WTC11 (cell line): ENCODE measurements around the gene ACCSL. TPM values are rescaled to one million over a fixed set of nuclear protein-coding genes. Genes with fewer than 3 reads are reported as not detected.

Source experiments
- ATAC-seq: fragments of 200-7000 bp; cut with Tn5 transposase; 2 replicates; pipeline ENCODE4 v1.10.0; 2021; ENCODE audit warnings: mild to moderate bottlenecking, moderate library complexity
- CTCF ChIA-PET: fragments of 300-600 bp; sonication (Branson Sonifier 250); formaldehyde crosslinking; loops from one replicate; lab custom pipeline; 2021; ENCODE audit warnings: antibody characterized with exemption; lab: Charles Lee
- POLR2A ChIA-PET: fragments of 350-600 bp; sonication (Branson Sonifier 250); formaldehyde crosslinking; loops from one replicate; lab custom pipeline; 2021; ENCODE audit warnings: antibody characterized with exemption; lab: Charles Lee
- DNase-seq: peaks from one replicate; pipeline ENCODE4 v3.0.0; 2021; ENCODE audit warnings: low spot score
- H3K27ac Mint-ChIP-seq: 2 replicates; pipeline ENCODE4 v1.8.0; 2021; ENCODE audit warnings: mixed read lengths
- H3K27me3 Mint-ChIP-seq: 2 replicates; pipeline ENCODE4 v1.8.0; 2021; ENCODE audit warnings: low read depth, mild to moderate bottlenecking, moderate library complexity, mixed read lengths
- H3K36me3 Mint-ChIP-seq: 2 replicates; pipeline ENCODE4 v1.8.0; 2021; ENCODE audit warnings: mixed read lengths
- H3K4me1 Mint-ChIP-seq: 2 replicates; pipeline ENCODE4 v1.8.0; 2022; ENCODE audit warnings: mixed read lengths
- H3K4me3 Mint-ChIP-seq: 2 replicates; pipeline ENCODE4 v1.8.0; 2021; ENCODE audit warnings: mild to moderate bottlenecking, moderate library complexity, mixed read lengths
- H3K9me3 Mint-ChIP-seq: 2 replicates; pipeline ENCODE4 v1.8.0; 2021; ENCODE audit warnings: mixed read lengths
- FOXP1 ChIP-seq: sonication (generic); formaldehyde crosslinking; IDR thresholded peaks from 2 replicates; pipeline ENCODE4 v1.8.0; 2022; ENCODE audit warnings: missing genetic modification reagents, mild to moderate bottlenecking, moderate library complexity, borderline replicate concordance
- IRF2 ChIP-seq: sonication (generic); formaldehyde crosslinking; IDR thresholded peaks from 2 replicates; pipeline ENCODE4 v1.8.0; 2022; ENCODE audit warnings: low read depth, missing genetic modification reagents, borderline replicate concordance
- JUN ChIP-seq: sonication (generic); formaldehyde crosslinking; IDR thresholded peaks from 2 replicates; pipeline ENCODE4 v1.8.0; 2023; ENCODE audit warnings: mild to moderate bottlenecking, missing genetic modification reagents
- KAT7 ChIP-seq: sonication (generic); formaldehyde crosslinking; IDR thresholded peaks from 2 replicates; pipeline ENCODE4 v1.8.1; 2023; ENCODE audit warnings: missing genetic modification reagents, mild to moderate bottlenecking, borderline replicate concordance
- NFE2L1 ChIP-seq: sonication (generic); formaldehyde crosslinking; IDR thresholded peaks from 2 replicates; pipeline ENCODE4 v1.8.1; 2023; ENCODE audit warnings: missing genetic modification reagents
- NR1H2 ChIP-seq: sonication (generic); formaldehyde crosslinking; IDR thresholded peaks from 2 replicates; pipeline ENCODE4 v1.9.0; 2021; ENCODE audit warnings: mild to moderate bottlenecking, moderate library complexity, missing genetic modification reagents
- NR3C1 ChIP-seq: sonication (generic); formaldehyde crosslinking; conservative IDR thresholded peaks from 2 replicates; pipeline ENCODE4 v1.8.1; 2023; ENCODE audit warnings: low read depth, mild to moderate bottlenecking, missing genetic modification reagents
- SMAD3 ChIP-seq: sonication (generic); formaldehyde crosslinking; IDR thresholded peaks from 2 replicates; pipeline ENCODE4 v1.8.0; 2022; ENCODE audit warnings: missing genetic modification reagents, mild to moderate bottlenecking, borderline replicate concordance
- SMAD4 ChIP-seq: sonication (generic); formaldehyde crosslinking; IDR thresholded peaks from 2 replicates; pipeline ENCODE4 v1.8.0; 2022; ENCODE audit warnings: mild to moderate bottlenecking, missing genetic modification reagents
- TCF7 ChIP-seq: sonication (generic); formaldehyde crosslinking; IDR thresholded peaks from 2 replicates; pipeline ENCODE4 v1.8.0; 2022; ENCODE audit warnings: mild to moderate bottlenecking, low read depth, missing genetic modification reagents, moderate library complexity
- TEAD1 ChIP-seq: sonication (generic); formaldehyde crosslinking; IDR thresholded peaks from 2 replicates; pipeline ENCODE4 v1.8.0; 2022; ENCODE audit warnings: mild to moderate bottlenecking, missing genetic modification reagents
- ZBTB21 ChIP-seq: sonication (generic); formaldehyde crosslinking; IDR thresholded peaks from 2 replicates; pipeline ENCODE4 v1.8.1; 2023; ENCODE audit warnings: mild to moderate bottlenecking, missing genetic modification reagents, borderline replicate concordance
- ZNF263 ChIP-seq: sonication (generic); formaldehyde crosslinking; IDR thresholded peaks from 2 replicates; pipeline ENCODE4 v1.8.1; 2022; ENCODE audit warnings: low read depth, mild to moderate bottlenecking, moderate library complexity, missing genetic modification reagents
- ZNF317 ChIP-seq: sonication (generic); formaldehyde crosslinking; IDR thresholded peaks from 2 replicates; pipeline ENCODE4 v1.8.1; 2023; ENCODE audit warnings: low read depth, mild to moderate bottlenecking, moderate library complexity, missing genetic modification reagents, borderline replicate concordance
- ZNF396 ChIP-seq: fragments of 250-450 bp; sonication (Bioruptor Pico); IDR thresholded peaks from 2 replicates; pipeline ENCODE4 v1.8.0; 2021; ENCODE audit warnings: mild to moderate bottlenecking, moderate library complexity, borderline replicate concordance
- total RNA-seq: library from RNA; stranded (reverse); gene quantifications from 3 replicates; pipeline ENCODE4 v1.2.3, GENCODE V29; 2021
- TF ChIP-seq, protein P1 (sequence below): sonication (generic); formaldehyde crosslinking; IDR thresholded peaks from 2 replicates; pipeline ENCODE4 v1.8.1; 2023; ENCODE audit warnings: mild to moderate bottlenecking, missing genetic modification reagents, borderline replicate concordance
- TF ChIP-seq, protein P2 (sequence below): fragments of 250-450 bp; sonication (Bioruptor Pico); IDR thresholded peaks from 2 replicates; pipeline ENCODE4 v1.8.0; 2021; ENCODE audit warnings: mild to moderate bottlenecking
- TF ChIP-seq, protein P3 (sequence below): fragments of 250-450 bp; sonication (Bioruptor Pico); conservative IDR thresholded peaks from 2 replicates; pipeline ENCODE4 v1.9.0; 2021; ENCODE audit warnings: mild to moderate bottlenecking
- TF ChIP-seq, protein P4 (sequence below): fragments of 200-600 bp; IDR thresholded peaks from 2 replicates; pipeline ENCODE4 v1.8.0; 2022; ENCODE audit warnings: antibody characterized with exemption

Gene ACCSL
- total RNA-seq, 1 experiment from 2014 or later = not detected

DNA sequence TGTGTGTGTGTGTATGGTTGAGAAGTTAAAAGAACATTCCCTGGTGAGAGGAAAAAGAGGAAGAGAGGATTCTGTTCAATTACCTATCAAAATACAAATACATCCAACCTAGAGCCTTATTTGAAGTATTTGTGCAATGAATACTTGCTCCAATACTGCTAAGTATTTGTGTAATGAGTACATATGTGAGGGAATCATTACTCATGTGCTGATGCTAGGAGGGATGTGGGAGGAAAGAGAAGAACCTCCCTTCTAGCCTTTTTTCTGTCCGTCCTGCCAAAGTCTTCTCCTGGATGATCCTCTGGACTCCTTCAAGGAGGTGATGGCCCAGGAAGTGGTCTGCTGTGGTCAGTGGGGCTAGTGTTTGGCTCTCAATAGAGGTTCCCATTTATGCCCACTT lies 36.0 kb upstream of the ACCSL start:
- Mint-ChIP-seq H3K4me3 (no peak overlapping the region), H3K27ac (no peak overlapping the region), H3K27me3 (no peaks in the 10 kb centered on the region), H3K9me3 (no peaks in the 10 kb centered on the region), H3K36me3 (no peaks in the 10 kb centered on the region)
- POLR2A ChIA-PET = no interaction called here
- DNase-seq = no peak
- no peak for ATAC-seq
- TF ChIP-seq ZNF263 (CRISPR knock-in tag) (no peak), TCF7 (CRISPR knock-in tag) (no peak), TEAD1 (CRISPR knock-in tag) (no peak), ZNF317 (CRISPR knock-in tag) (no peak), ZNF396 (no peak), IRF2 (CRISPR knock-in tag) (no peak)
- TF ChIP-seq, protein P1, sequence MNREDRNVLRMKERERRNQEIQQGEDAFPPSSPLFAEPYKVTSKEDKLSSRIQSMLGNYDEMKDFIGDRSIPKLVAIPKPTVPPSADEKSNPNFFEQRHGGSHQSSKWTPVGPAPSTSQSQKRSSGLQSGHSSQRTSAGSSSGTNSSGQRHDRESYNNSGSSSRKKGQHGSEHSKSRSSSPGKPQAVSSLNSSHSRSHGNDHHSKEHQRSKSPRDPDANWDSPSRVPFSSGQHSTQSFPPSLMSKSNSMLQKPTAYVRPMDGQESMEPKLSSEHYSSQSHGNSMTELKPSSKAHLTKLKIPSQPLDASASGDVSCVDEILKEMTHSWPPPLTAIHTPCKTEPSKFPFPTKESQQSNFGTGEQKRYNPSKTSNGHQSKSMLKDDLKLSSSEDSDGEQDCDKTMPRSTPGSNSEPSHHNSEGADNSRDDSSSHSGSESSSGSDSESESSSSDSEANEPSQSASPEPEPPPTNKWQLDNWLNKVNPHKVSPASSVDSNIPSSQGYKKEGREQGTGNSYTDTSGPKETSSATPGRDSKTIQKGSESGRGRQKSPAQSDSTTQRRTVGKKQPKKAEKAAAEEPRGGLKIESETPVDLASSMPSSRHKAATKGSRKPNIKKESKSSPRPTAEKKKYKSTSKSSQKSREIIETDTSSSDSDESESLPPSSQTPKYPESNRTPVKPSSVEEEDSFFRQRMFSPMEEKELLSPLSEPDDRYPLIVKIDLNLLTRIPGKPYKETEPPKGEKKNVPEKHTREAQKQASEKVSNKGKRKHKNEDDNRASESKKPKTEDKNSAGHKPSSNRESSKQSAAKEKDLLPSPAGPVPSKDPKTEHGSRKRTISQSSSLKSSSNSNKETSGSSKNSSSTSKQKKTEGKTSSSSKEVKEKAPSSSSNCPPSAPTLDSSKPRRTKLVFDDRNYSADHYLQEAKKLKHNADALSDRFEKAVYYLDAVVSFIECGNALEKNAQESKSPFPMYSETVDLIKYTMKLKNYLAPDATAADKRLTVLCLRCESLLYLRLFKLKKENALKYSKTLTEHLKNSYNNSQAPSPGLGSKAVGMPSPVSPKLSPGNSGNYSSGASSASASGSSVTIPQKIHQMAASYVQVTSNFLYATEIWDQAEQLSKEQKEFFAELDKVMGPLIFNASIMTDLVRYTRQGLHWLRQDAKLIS (CRISPR knock-in tag) = no peak
- TF ChIP-seq, all 79 proteins: peak for 0
- H3K4me1 Mint-ChIP-seq = no peaks in the 10 kb centered on the region
- CTCF ChIA-PET = interaction anchor here (1.0 kb wide), 1 partner anchor 19 kb away, joined by 4 read pairs; no protein-coding TSS in a partner anchor

DNA sequence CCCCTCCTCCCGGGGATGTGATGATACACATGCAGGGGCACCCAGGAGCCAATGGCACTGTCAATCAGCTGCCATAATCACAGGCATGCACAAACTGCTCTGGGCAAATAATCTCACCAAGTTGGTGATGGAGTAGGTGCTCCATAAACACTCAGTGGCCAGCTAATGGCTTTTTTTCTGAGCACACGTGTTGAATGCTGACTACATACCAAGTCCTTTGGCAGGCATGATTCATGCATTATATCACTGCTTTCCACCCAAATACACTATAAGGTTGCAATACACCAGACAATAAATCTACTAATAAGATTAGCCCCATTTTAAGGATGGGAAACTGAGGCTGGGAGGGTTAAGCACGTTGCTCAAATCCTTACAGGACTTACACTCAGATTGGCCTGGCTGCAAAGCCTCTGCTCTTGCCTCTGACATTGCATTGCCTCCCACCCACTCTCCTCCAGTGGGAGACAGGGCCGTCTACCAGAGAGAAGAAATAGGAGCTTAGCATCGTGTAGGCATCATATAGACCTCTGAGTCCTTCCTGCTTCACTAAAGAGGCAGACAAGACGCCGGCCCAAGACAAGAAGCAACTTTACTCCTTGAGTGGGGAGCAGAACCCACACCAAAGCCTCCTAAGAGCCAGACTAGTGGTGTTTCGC lies 32.7 kb upstream of the ACCSL start:
- CTCF ChIA-PET = no interaction called here
- no peaks in the 10 kb centered on the region for H3K36me3 Mint-ChIP-seq
- DNase-seq (no peak), ATAC-seq (no peak)
- no peak overlapping the region for H3K27ac Mint-ChIP-seq
- no peak overlapping the region for H3K4me3 Mint-ChIP-seq
- H3K9me3 Mint-ChIP-seq = no peaks in the 10 kb centered on the region
- TF ChIP-seq, protein P2, sequence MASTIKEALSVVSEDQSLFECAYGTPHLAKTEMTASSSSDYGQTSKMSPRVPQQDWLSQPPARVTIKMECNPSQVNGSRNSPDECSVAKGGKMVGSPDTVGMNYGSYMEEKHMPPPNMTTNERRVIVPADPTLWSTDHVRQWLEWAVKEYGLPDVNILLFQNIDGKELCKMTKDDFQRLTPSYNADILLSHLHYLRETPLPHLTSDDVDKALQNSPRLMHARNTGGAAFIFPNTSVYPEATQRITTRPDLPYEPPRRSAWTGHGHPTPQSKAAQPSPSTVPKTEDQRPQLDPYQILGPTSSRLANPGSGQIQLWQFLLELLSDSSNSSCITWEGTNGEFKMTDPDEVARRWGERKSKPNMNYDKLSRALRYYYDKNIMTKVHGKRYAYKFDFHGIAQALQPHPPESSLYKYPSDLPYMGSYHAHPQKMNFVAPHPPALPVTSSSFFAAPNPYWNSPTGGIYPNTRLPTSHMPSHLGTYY = no peak
- TF ChIP-seq, protein P3, sequence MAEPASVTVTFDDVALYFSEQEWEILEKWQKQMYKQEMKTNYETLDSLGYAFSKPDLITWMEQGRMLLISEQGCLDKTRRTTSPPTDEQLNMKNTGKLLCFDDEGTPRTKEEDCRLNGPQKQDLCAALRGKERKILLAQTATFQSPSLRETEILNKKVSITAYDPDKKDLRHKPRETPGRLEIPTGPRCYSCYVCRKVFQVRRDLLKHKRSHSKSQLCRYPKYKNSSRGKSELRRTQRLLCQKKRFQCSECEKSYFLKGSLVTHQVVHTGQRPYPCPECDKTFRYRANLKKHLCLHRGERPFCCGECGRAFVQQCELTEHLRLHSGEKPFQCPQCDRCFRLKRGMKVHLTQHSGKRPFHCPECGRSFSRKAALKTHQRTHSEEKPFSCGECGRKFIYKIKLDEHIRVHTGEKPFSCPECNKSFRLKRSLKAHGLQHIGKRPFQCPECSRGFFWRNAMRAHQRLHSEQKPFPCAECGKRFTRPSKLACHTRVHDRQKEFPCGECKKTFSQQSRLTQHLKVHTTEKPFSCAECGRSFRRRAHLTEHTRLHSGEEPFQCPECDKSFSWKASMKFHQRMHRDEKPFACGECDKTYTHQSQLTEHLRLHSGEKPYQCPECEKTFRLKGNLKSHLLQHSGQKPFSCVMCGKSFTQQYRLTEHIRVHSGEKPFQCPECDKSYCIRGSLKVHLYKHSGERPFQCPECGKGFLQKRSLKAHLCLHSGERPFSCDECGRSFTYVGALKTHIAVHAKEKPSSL (CRISPR knock-in tag) = no peak
- no peak for TF ChIP-seq NR3C1 (CRISPR knock-in tag)
- TF ChIP-seq, all 79 proteins: peak for 0
- H3K27me3 Mint-ChIP-seq = peaks cover 3% of the 10 kb centered on the region
- no peaks in the 10 kb centered on the region for H3K4me1 Mint-ChIP-seq
- POLR2A ChIA-PET = no interaction called here

DNA sequence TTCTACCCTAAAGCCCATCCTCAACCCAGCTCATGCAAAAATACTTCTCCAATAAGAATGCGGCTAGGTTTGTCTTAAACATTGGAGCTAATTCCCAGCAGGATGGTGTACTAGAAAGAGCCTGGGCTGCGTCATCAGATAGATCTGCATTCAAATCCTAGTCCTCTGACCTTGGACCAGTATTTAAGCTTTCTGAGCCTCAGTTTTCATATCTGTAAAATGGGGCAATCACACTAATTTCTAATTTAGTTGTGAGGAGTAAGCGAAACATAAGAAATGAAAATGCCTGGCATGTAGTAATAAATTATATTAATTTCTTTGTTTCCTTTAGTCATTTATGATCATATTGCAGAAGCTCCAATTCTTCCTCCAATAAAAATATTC lies 32.2 kb upstream of the ACCSL start:
- Mint-ChIP-seq H3K4me3 (no peak overlapping the region), H3K27ac (no peak overlapping the region), H3K36me3 (no peaks in the 10 kb centered on the region), H3K4me1 (no peaks in the 10 kb centered on the region), H3K9me3 (no peaks in the 10 kb centered on the region), H3K27me3 (peaks cover 4% of the 10 kb centered on the region)
- no peak for DNase-seq
- CTCF ChIA-PET = no interaction called here
- POLR2A ChIA-PET = no interaction called here
- no peak for ATAC-seq
- TF ChIP-seq, protein P4, sequence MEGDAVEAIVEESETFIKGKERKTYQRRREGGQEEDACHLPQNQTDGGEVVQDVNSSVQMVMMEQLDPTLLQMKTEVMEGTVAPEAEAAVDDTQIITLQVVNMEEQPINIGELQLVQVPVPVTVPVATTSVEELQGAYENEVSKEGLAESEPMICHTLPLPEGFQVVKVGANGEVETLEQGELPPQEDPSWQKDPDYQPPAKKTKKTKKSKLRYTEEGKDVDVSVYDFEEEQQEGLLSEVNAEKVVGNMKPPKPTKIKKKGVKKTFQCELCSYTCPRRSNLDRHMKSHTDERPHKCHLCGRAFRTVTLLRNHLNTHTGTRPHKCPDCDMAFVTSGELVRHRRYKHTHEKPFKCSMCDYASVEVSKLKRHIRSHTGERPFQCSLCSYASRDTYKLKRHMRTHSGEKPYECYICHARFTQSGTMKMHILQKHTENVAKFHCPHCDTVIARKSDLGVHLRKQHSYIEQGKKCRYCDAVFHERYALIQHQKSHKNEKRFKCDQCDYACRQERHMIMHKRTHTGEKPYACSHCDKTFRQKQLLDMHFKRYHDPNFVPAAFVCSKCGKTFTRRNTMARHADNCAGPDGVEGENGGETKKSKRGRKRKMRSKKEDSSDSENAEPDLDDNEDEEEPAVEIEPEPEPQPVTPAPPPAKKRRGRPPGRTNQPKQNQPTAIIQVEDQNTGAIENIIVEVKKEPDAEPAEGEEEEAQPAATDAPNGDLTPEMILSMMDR = no peak
- TF ChIP-seq SMAD4 (CRISPR knock-in tag) (no peak), ZBTB21 (CRISPR knock-in tag) (no peak), NFE2L1 (CRISPR knock-in tag) (no peak), KAT7 (CRISPR knock-in tag) (no peak), NR1H2 (CRISPR knock-in tag) (no peak), FOXP1 (CRISPR knock-in tag) (no peak), JUN (CRISPR knock-in tag) (no peak), SMAD3 (CRISPR knock-in tag) (no peak)
